ENCODE measurements around the gene ADORA1.

The ADORA1 gene

GRCh38 chr1:203187304-203187685 lies 59.8 kb downstream of the ADORA1 start:
- H3K9ac ChIP-seq (ENCODE audit: low read length), result no peak overlapping the region
- H4K20me1 ChIP-seq (ENCODE audit: insufficient read depth, low read length), result no peaks in the 10 kb centered on the region
- no peaks in the 10 kb centered on the region for H3K27me3 ChIP-seq (replicated peaks; ENCODE audit: insufficient read depth, low read length)
- no peak overlapping the region for H3K4me2 ChIP-seq (ENCODE audit: low read depth, low read length)
- DNase-seq, result no peak
- H3K9me3 ChIP-seq (replicated peaks; ENCODE audit: insufficient read depth, low read length), result no peaks in the 10 kb centered on the region
- TF ChIP-seq EZH2 (optimal IDR thresholded peaks at IDR 0.05; ENCODE audit: low read depth, low read length), result no peak
- TF ChIP-seq CTCF (IDR thresholded peaks at IDR 0.05; ENCODE audit: low read length), result no peak
- TF ChIP-seq EZH2phosphoT487 (IDR thresholded peaks at IDR 0.05; ENCODE audit: low read length), result no peak
- H3K9me2 ChIP-seq (replicated peaks; ENCODE audit: insufficient read depth, low read length), result no peaks in the 10 kb centered on the region
- H3K79me2 ChIP-seq (ENCODE audit: low read length), result no peaks in the 10 kb centered on the region
- no peaks in the 10 kb centered on the region for H3K4me1 ChIP-seq (ENCODE audit: low read length)
- H3K27ac ChIP-seq (ENCODE audit: low read length), result no peak overlapping the region
- H3K4me3 ChIP-seq (ENCODE audit: low read length), result no peak overlapping the region
- no peaks in the 10 kb centered on the region for H3K36me3 ChIP-seq (replicated peaks; ENCODE audit: insufficient read depth, low read length)
- H3F3A ChIP-seq (ENCODE audit: insufficient read depth, low read length), result no peaks in the 10 kb centered on the region
- no peak overlapping the region for H2AFZ ChIP-seq (ENCODE audit: low read length)

GRCh38 chr1:203187689-203188264 lies 60.3 kb downstream of the ADORA1 start:
- Histone ChIP-seq H2AFZ (ENCODE audit: low read length) (no peak overlapping the region), H3K27ac (ENCODE audit: low read length) (no peak overlapping the region), H3K36me3 (replicated peaks; ENCODE audit: insufficient read depth, low read length) (no peaks in the 10 kb centered on the region), H3K4me2 (ENCODE audit: low read depth, low read length) (no peak overlapping the region), H3K4me3 (ENCODE audit: low read length) (no peak overlapping the region), H3K9me2 (replicated peaks; ENCODE audit: insufficient read depth, low read length) (no peaks in the 10 kb centered on the region), H4K20me1 (ENCODE audit: insufficient read depth, low read length) (no peaks in the 10 kb centered on the region), H3F3A (ENCODE audit: insufficient read depth, low read length) (no peaks in the 10 kb centered on the region), H3K9me3 (replicated peaks; ENCODE audit: insufficient read depth, low read length) (no peaks in the 10 kb centered on the region), H3K27me3 (replicated peaks; ENCODE audit: insufficient read depth, low read length) (no peaks in the 10 kb centered on the region), H3K9ac (ENCODE audit: low read length) (no peak overlapping the region), H3K79me2 (ENCODE audit: low read length) (no peaks in the 10 kb centered on the region), H3K4me1 (ENCODE audit: low read length) (no peaks in the 10 kb centered on the region)
- TF ChIP-seq EZH2phosphoT487 (IDR thresholded peaks at IDR 0.05; ENCODE audit: low read length), result no peak
- no peak for TF ChIP-seq EZH2 (optimal IDR thresholded peaks at IDR 0.05; ENCODE audit: low read depth, low read length)
- no peak for TF ChIP-seq CTCF (IDR thresholded peaks at IDR 0.05; ENCODE audit: low read length)
- DNase-seq, result no peak

DNA sequence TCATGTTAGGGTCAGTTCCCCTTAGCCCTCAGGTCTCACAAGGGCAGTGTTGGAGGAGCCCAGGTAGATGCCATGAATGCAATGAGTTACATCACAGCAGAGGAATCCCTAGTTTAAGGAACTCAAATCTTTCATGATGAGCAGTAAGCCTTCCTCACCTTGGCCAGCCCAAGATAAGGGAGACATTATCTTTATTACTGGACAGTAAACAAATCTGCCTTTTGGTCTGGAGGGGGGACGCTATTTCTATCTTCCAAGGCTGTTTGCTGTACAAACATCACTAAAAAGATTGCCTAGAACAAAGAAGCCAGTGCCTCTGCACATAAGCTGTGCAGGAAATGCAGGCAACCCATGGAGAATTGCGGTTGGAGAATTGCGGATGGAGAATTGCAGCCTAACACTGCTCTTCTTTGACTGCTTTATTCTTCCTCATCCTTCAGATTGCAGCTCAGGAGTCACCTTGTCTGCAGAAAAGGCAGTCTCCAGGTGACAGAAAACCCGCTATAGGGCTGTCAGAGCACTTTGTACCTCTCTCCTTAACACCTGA lies 61.2 kb downstream of the ADORA1 start:
- H3K9me2 ChIP-seq (replicated peaks; ENCODE audit: insufficient read depth, low read length), result no peaks in the 10 kb centered on the region
- H3K4me1 ChIP-seq (ENCODE audit: low read length), result no peaks in the 10 kb centered on the region
- H2AFZ ChIP-seq (ENCODE audit: low read length), result no peak overlapping the region
- H3K36me3 ChIP-seq (replicated peaks; ENCODE audit: insufficient read depth, low read length), result no peaks in the 10 kb centered on the region
- H3K9ac ChIP-seq (ENCODE audit: low read length), result no peak overlapping the region
- no peak overlapping the region for H3K27ac ChIP-seq (ENCODE audit: low read length)
- H3K79me2 ChIP-seq (ENCODE audit: low read length), result no peaks in the 10 kb centered on the region
- no peak overlapping the region for H3K4me2 ChIP-seq (ENCODE audit: low read depth, low read length)
- H3F3A ChIP-seq (ENCODE audit: insufficient read depth, low read length), result no peaks in the 10 kb centered on the region
- H3K4me3 ChIP-seq (ENCODE audit: low read length), result no peak overlapping the region
- TF ChIP-seq CTCF (IDR thresholded peaks at IDR 0.05; ENCODE audit: low read length) (no peak), EZH2 (optimal IDR thresholded peaks at IDR 0.05; ENCODE audit: low read depth, low read length) (no peak)
- H4K20me1 ChIP-seq (ENCODE audit: insufficient read depth, low read length), result no peaks in the 10 kb centered on the region
- H3K9me3 ChIP-seq (replicated peaks; ENCODE audit: insufficient read depth, low read length), result no peaks in the 10 kb centered on the region
- no peaks in the 10 kb centered on the region for H3K27me3 ChIP-seq (replicated peaks; ENCODE audit: insufficient read depth, low read length)
- no peak for DNase-seq

Data from MM.1S (cell line).